Activated naive CD8-positive, alpha-beta T cell (primary cell): ENCODE results near the gene TSPAN18.

Experiments used
- H3K27ac Mint-ChIP-seq: one replicate; pipeline ENCODE4 v1.8.0; 2021; ENCODE audit warnings: mixed read lengths
- H3K27me3 Mint-ChIP-seq: one replicate; pipeline ENCODE4 v1.8.0; 2021; ENCODE audit warnings: mixed read lengths
- H3K36me3 Mint-ChIP-seq: one replicate; pipeline ENCODE4 v1.8.0; 2021; ENCODE audit warnings: mixed read lengths
- H3K4me1 Mint-ChIP-seq: one replicate; pipeline ENCODE4 v1.8.0; 2021; ENCODE audit warnings: low read depth, mixed read lengths
- H3K4me3 Mint-ChIP-seq: one replicate; pipeline ENCODE4 v1.8.0; 2021; ENCODE audit warnings: mild to moderate bottlenecking, mixed read lengths
- H3K9me3 Mint-ChIP-seq: one replicate; pipeline ENCODE4 v1.8.0; 2021; ENCODE audit warnings: low read depth, mixed read lengths

The TSPAN18 gene

GRCh38 chr11:44814881-44815592 is 88.3 kb downstream of the TSPAN18 start:
- Mint-ChIP-seq H3K27ac (no peak overlapping the region), H3K36me3 (peaks cover 10% of the 10 kb centered on the region), H3K9me3 (no peaks in the 10 kb centered on the region), H3K4me3 (no peak overlapping the region), H3K4me1 (no peaks in the 10 kb centered on the region), H3K27me3 (no peaks in the 10 kb centered on the region)

GRCh38 chr11:44815917-44816456 is 89.2 kb downstream of the TSPAN18 start:
- Mint-ChIP-seq H3K27me3 (no peaks in the 10 kb centered on the region), H3K4me3 (no peak overlapping the region), H3K27ac (no peak overlapping the region), H3K36me3 (peaks cover 7% of the 10 kb centered on the region), H3K4me1 (no peaks in the 10 kb centered on the region), H3K9me3 (no peaks in the 10 kb centered on the region)

GRCh38 chr11:44816761-44817160 is 90.0 kb downstream of the TSPAN18 start:
- Mint-ChIP-seq H3K4me3 (no peak overlapping the region), H3K4me1 (no peaks in the 10 kb centered on the region), H3K36me3 (peaks cover 8% of the 10 kb centered on the region), H3K27me3 (no peaks in the 10 kb centered on the region), H3K27ac (no peak overlapping the region), H3K9me3 (no peaks in the 10 kb centered on the region)

- Mint-ChIP-seq H3K36me3 (peaks cover 11% of the 10 kb centered on the region), H3K27me3 (no peaks in the 10 kb centered on the region), H3K4me3 (no peak overlapping the region), H3K27ac (no peak overlapping the region), H3K4me1 (no peaks in the 10 kb centered on the region), H3K9me3 (no peaks in the 10 kb centered on the region)
Observed at GRCh38 chr11:44817207-44817949, 90.6 kb downstream of the TSPAN18 start.

- Mint-ChIP-seq H3K27ac (no peak overlapping the region), H3K27me3 (no peaks in the 10 kb centered on the region), H3K4me3 (no peak overlapping the region), H3K9me3 (no peaks in the 10 kb centered on the region), H3K4me1 (no peaks in the 10 kb centered on the region), H3K36me3 (peaks cover 11% of the 10 kb centered on the region)
Observed at GRCh38 chr11:44818110-44818509, 91.3 kb downstream of the TSPAN18 start.

- no peaks in the 10 kb centered on the region for H3K27me3 Mint-ChIP-seq
- no peak overlapping the region for H3K4me3 Mint-ChIP-seq
- peaks cover 11% of the 10 kb centered on the region for H3K36me3 Mint-ChIP-seq
- H3K4me1 Mint-ChIP-seq, result no peaks in the 10 kb centered on the region
- H3K9me3 Mint-ChIP-seq, result no peaks in the 10 kb centered on the region
- no peak overlapping the region for H3K27ac Mint-ChIP-seq
Observed at GRCh38 chr11:44819346-44819745, 92.6 kb downstream of the TSPAN18 start.

- H3K36me3 Mint-ChIP-seq, result peaks cover 10% of the 10 kb centered on the region
- H3K4me3 Mint-ChIP-seq, result no peak overlapping the region
- no peaks in the 10 kb centered on the region for H3K9me3 Mint-ChIP-seq
- H3K27me3 Mint-ChIP-seq, result no peaks in the 10 kb centered on the region
- H3K27ac Mint-ChIP-seq, result no peak overlapping the region
- H3K4me1 Mint-ChIP-seq, result no peaks in the 10 kb centered on the region
Observed at GRCh38 chr11:44822369-44822768, 95.6 kb downstream of the TSPAN18 start.

GRCh38 chr11:44823006-44823405 is 96.2 kb downstream of the TSPAN18 start:
- no peaks in the 10 kb centered on the region for H3K9me3 Mint-ChIP-seq
- H3K36me3 Mint-ChIP-seq, result peaks cover 8% of the 10 kb centered on the region
- no peaks in the 10 kb centered on the region for H3K4me1 Mint-ChIP-seq
- H3K27me3 Mint-ChIP-seq, result no peaks in the 10 kb centered on the region
- H3K27ac Mint-ChIP-seq, result no peak overlapping the region
- no peak overlapping the region for H3K4me3 Mint-ChIP-seq

GRCh38 chr11:44823868-44824267 is 97.1 kb downstream of the TSPAN18 start:
- H3K36me3 Mint-ChIP-seq, result peaks cover 8% of the 10 kb centered on the region
- no peak overlapping the region for H3K27ac Mint-ChIP-seq
- no peaks in the 10 kb centered on the region for H3K9me3 Mint-ChIP-seq
- no peaks in the 10 kb centered on the region for H3K4me1 Mint-ChIP-seq
- no peak overlapping the region for H3K4me3 Mint-ChIP-seq
- no peaks in the 10 kb centered on the region for H3K27me3 Mint-ChIP-seq

GRCh38 chr11:44824300-44824704 is 97.5 kb downstream of the TSPAN18 start:
- Mint-ChIP-seq H3K9me3 (no peaks in the 10 kb centered on the region), H3K27ac (no peak overlapping the region), H3K4me3 (no peak overlapping the region)

GRCh38 chr11:44825058-44825785 is 98.5 kb downstream of the TSPAN18 start:
- H3K36me3 Mint-ChIP-seq, result peaks cover 4% of the 10 kb centered on the region
- H3K27ac Mint-ChIP-seq, result no peak overlapping the region
- H3K4me1 Mint-ChIP-seq, result no peaks in the 10 kb centered on the region
- no peaks in the 10 kb centered on the region for H3K27me3 Mint-ChIP-seq
- no peaks in the 10 kb centered on the region for H3K9me3 Mint-ChIP-seq
- no peak overlapping the region for H3K4me3 Mint-ChIP-seq

More at GRCh38 chr11:44824300-44824704, 97.5 kb downstream of the TSPAN18 start:
- H3K36me3 Mint-ChIP-seq, result peaks cover 7% of the 10 kb centered on the region
- H3K4me1 Mint-ChIP-seq, result no peaks in the 10 kb centered on the region
- no peaks in the 10 kb centered on the region for H3K27me3 Mint-ChIP-seq

- no peaks in the 10 kb centered on the region for H3K27me3 Mint-ChIP-seq
- no peak overlapping the region for H3K27ac Mint-ChIP-seq
- no peaks in the 10 kb centered on the region for H3K4me1 Mint-ChIP-seq
- H3K36me3 Mint-ChIP-seq, result no peaks in the 10 kb centered on the region
- no peaks in the 10 kb centered on the region for H3K9me3 Mint-ChIP-seq
- H3K4me3 Mint-ChIP-seq, result no peak overlapping the region
Observed at GRCh38 chr11:44826922-44827643, 100.3 kb downstream of the TSPAN18 start.

GRCh38 chr11:44828296-44828695 is 101.5 kb downstream of the TSPAN18 start:
- Mint-ChIP-seq H3K4me3 (no peak overlapping the region), H3K27me3 (no peaks in the 10 kb centered on the region), H3K36me3 (no peaks in the 10 kb centered on the region), H3K4me1 (no peaks in the 10 kb centered on the region), H3K27ac (no peak overlapping the region), H3K9me3 (no peaks in the 10 kb centered on the region)

- H3K27me3 Mint-ChIP-seq, result no peaks in the 10 kb centered on the region
- peaks cover 3% of the 10 kb centered on the region for H3K36me3 Mint-ChIP-seq
- H3K4me3 Mint-ChIP-seq, result no peak overlapping the region
- H3K27ac Mint-ChIP-seq, result no peak overlapping the region
- H3K4me1 Mint-ChIP-seq, result no peaks in the 10 kb centered on the region
- no peaks in the 10 kb centered on the region for H3K9me3 Mint-ChIP-seq
Observed at GRCh38 chr11:44829838-44830237, 103.1 kb downstream of the TSPAN18 start.
